Measurements from ENCODE around the gene PID1. TPM values are rescaled to one million over a fixed set of nuclear protein-coding genes. Genes with fewer than 3 reads are reported as not detected.
"Not testable (repeated sequence)": the region's sequence is repeated elsewhere in the genome, so short reads cannot be mapped to it uniquely, and the experiment has no call there.

PID1 gene
- total RNA-seq, 2 experiments from 2014 or later = not detected

- intact Hi-C loops (cut with micrococcal nuclease; ENCODE audit: unreplicated experiment) = no loop called here
- H3K9me3 ChIP-seq (ENCODE audit: low read length) = no peaks in the 10 kb centered on the region
- CTCF ChIA-PET (ENCODE audit: unreplicated experiment) = no interaction called here
- no peaks in the 10 kb centered on the region for H3K4me1 ChIP-seq (ENCODE audit: insufficient read depth, low read length, poor library complexity, severe bottlenecking)
- no TSS peak for BruUV-seq (replicated peaks)
- H3K36me3 ChIP-seq (ENCODE audit: insufficient read depth, low read length) = no peaks in the 10 kb centered on the region
- no peaks in the 10 kb centered on the region for H4K20me1 ChIP-seq (ENCODE audit: insufficient read depth, low read length)
- POLR2A ChIA-PET = interaction anchor here (0.5 to 1.7 kb wide), 2 partner anchors 13 to 1072 kb away, joined by 3 to 5 read pairs; no protein-coding TSS in a partner anchor
- no peak overlapping the region for H3K27ac ChIP-seq (ENCODE audit: low read depth, low read length, poor library complexity, severe bottlenecking)
- no peak overlapping the region for H3K4me3 ChIP-seq (ENCODE audit: low read depth, low read length, poor library complexity, severe bottlenecking)
- TF ChIP-seq CTCF (conservative IDR thresholded peaks at IDR 0.05; ENCODE audit: low read length) = no peak
- TF ChIP-seq EZH2phosphoT487 (IDR thresholded peaks at IDR 0.05; ENCODE audit: borderline replicate concordance, low read depth, low read length) = no peak
- no peaks in the 10 kb centered on the region for H3K9me2 ChIP-seq (ENCODE audit: insufficient read depth, low read length)
- no peak overlapping the region for H2AFZ ChIP-seq (ENCODE audit: low read length)
- DNase-seq (ENCODE audit: low spot score) = no peak
- no peaks in the 10 kb centered on the region for H3K79me2 ChIP-seq (ENCODE audit: insufficient read depth, low read depth, low read length)
- H3K4me2 ChIP-seq (ENCODE audit: low read length) = no peak overlapping the region
Measured at GRCh38 chr2:229083606-229084340, 187.3 kb downstream of the PID1 start.

GRCh38 chr2:229081411-229081810, 189.7 kb downstream of the PID1 start:
- H3K27ac ChIP-seq (ENCODE audit: low read depth, low read length, poor library complexity, severe bottlenecking) = no peak overlapping the region
- no TSS peak for BruUV-seq (replicated peaks)
- intact Hi-C loops (cut with micrococcal nuclease; ENCODE audit: unreplicated experiment) = no loop called here
- H2AFZ ChIP-seq (ENCODE audit: low read length) = no peak overlapping the region
- DNase-seq (ENCODE audit: low spot score) = no peak
- ChIA-PET POLR2A (interaction anchor here (1.5 kb wide), 1 partner anchor 15 kb away, joined by 4 read pairs; no protein-coding TSS in a partner anchor), CTCF (ENCODE audit: unreplicated experiment) (no interaction called here)
- H3K4me1 ChIP-seq (ENCODE audit: insufficient read depth, low read length, poor library complexity, severe bottlenecking) = no peaks in the 10 kb centered on the region
- no peak overlapping the region for H3K4me3 ChIP-seq (ENCODE audit: low read depth, low read length, poor library complexity, severe bottlenecking)
- no peaks in the 10 kb centered on the region for H3K9me2 ChIP-seq (ENCODE audit: insufficient read depth, low read length)
- TF ChIP-seq EZH2phosphoT487 (IDR thresholded peaks at IDR 0.05; ENCODE audit: borderline replicate concordance, low read depth, low read length) = no peak
- no peak for TF ChIP-seq CTCF (conservative IDR thresholded peaks at IDR 0.05; ENCODE audit: low read length)
- no peaks in the 10 kb centered on the region for H4K20me1 ChIP-seq (ENCODE audit: insufficient read depth, low read length)
- H3K79me2 ChIP-seq (ENCODE audit: insufficient read depth, low read depth, low read length) = no peaks in the 10 kb centered on the region
- no peaks in the 10 kb centered on the region for H3K9me3 ChIP-seq (ENCODE audit: low read length)
- H3K36me3 ChIP-seq (ENCODE audit: insufficient read depth, low read length) = no peaks in the 10 kb centered on the region
- no peak overlapping the region for H3K4me2 ChIP-seq (ENCODE audit: low read length)

- H4K20me1 ChIP-seq (ENCODE audit: insufficient read depth, low read length) = no peaks in the 10 kb centered on the region
- no peak for DNase-seq (ENCODE audit: low spot score)
- H3K79me2 ChIP-seq (ENCODE audit: insufficient read depth, low read depth, low read length) = no peaks in the 10 kb centered on the region
- intact Hi-C loops (cut with micrococcal nuclease; ENCODE audit: unreplicated experiment) = no loop called here
- no peaks in the 10 kb centered on the region for H3K4me1 ChIP-seq (ENCODE audit: insufficient read depth, low read length, poor library complexity, severe bottlenecking)
- no peaks in the 10 kb centered on the region for H3K9me2 ChIP-seq (ENCODE audit: insufficient read depth, low read length)
- no peak for TF ChIP-seq EZH2phosphoT487 (IDR thresholded peaks at IDR 0.05; ENCODE audit: borderline replicate concordance, low read depth, low read length)
- no peak for TF ChIP-seq CTCF (conservative IDR thresholded peaks at IDR 0.05; ENCODE audit: low read length)
- CTCF ChIA-PET (ENCODE audit: unreplicated experiment) = no interaction called here
- H3K4me3 ChIP-seq (ENCODE audit: low read depth, low read length, poor library complexity, severe bottlenecking) = no peak overlapping the region
- BruUV-seq (replicated peaks) = no TSS peak
- no peaks in the 10 kb centered on the region for H3K9me3 ChIP-seq (ENCODE audit: low read length)
- H2AFZ ChIP-seq (ENCODE audit: low read length) = no peak overlapping the region
- POLR2A ChIA-PET = no interaction called here
- H3K36me3 ChIP-seq (ENCODE audit: insufficient read depth, low read length) = no peaks in the 10 kb centered on the region
- no peak overlapping the region for H3K27ac ChIP-seq (ENCODE audit: low read depth, low read length, poor library complexity, severe bottlenecking)
- H3K4me2 ChIP-seq (ENCODE audit: low read length) = no peak overlapping the region
Measured at GRCh38 chr2:229080172-229080571, 190.9 kb downstream of the PID1 start.

- CTCF ChIA-PET (ENCODE audit: unreplicated experiment); H3K4me1 ChIP-seq (ENCODE audit: insufficient read depth, low read length, poor library complexity, severe bottlenecking); H3K79me2 ChIP-seq (ENCODE audit: insufficient read depth, low read depth, low read length); H3K27ac ChIP-seq (ENCODE audit: low read depth, low read length, poor library complexity, severe bottlenecking); POLR2A ChIA-PET; H3K9me2 ChIP-seq (ENCODE audit: insufficient read depth, low read length); H3K4me3 ChIP-seq (ENCODE audit: low read depth, low read length, poor library complexity, severe bottlenecking); H3K4me2 ChIP-seq (ENCODE audit: low read length); H4K20me1 ChIP-seq (ENCODE audit: insufficient read depth, low read length); intact Hi-C loops (cut with micrococcal nuclease; ENCODE audit: unreplicated experiment); H2AFZ ChIP-seq (ENCODE audit: low read length); H3K9me3 ChIP-seq (ENCODE audit: low read length); DNase-seq (ENCODE audit: low spot score); BruUV-seq (replicated peaks); H3K36me3 ChIP-seq (ENCODE audit: insufficient read depth, low read length): not testable (repeated sequence)
Measured at GRCh38 chr2:229076886-229077285, 194.2 kb downstream of the PID1 start.

All from OCI-LY7 (cell line).